GM19324 (cell line): ENCODE measurements around the gene TMEM141.
"Not testable (repeated sequence)": the region's sequence is repeated elsewhere in the genome, so short reads cannot be mapped to it uniquely, and the experiment has no call there.

Source experiments
- ATAC-seq: cut with Tn5 transposase; IDR thresholded peaks from one replicate; pipeline ENCODE4 v1.9.1; 2021; ENCODE audit warnings: mild to moderate bottlenecking, moderate library complexity; ENCODE audit not compliant: unreplicated experiment, low FRiP score

The TMEM141 gene

GRCh38 chr9:136754626-136755301 lies 36.4 kb upstream of the TMEM141 start:
- no peak for ATAC-seq

GRCh38 chr9:136755302-136756133 lies 35.6 kb upstream of the TMEM141 start:
- not testable (repeated sequence) for ATAC-seq

GRCh38 chr9:136756134-136756438 lies 35.1 kb upstream of the TMEM141 start:
- ATAC-seq = no peak

- ATAC-seq = no peak
These were observed 34.3 kb upstream of the TMEM141 start for GRCh38 chr9:136756836-136757235.

- no peak for ATAC-seq
These were observed 33.8 kb upstream of the TMEM141 start for GRCh38 chr9:136757328-136757727.

- ATAC-seq = no peak
These were observed 33.4 kb upstream of the TMEM141 start for GRCh38 chr9:136757751-136758140.

- ATAC-seq = no peak
These were observed 32.1 kb upstream of the TMEM141 start for GRCh38 chr9:136759001-136759400.

GRCh38 chr9:136759436-136760325 lies 31.5 kb upstream of the TMEM141 start:
- no peak for ATAC-seq

- ATAC-seq = no peak
These were observed 30.7 kb upstream of the TMEM141 start for GRCh38 chr9:136760424-136760823.

GRCh38 chr9:136760834-136761544 lies 30.2 kb upstream of the TMEM141 start:
- not testable (repeated sequence) for ATAC-seq

- ATAC-seq = no peak
These were observed 29.6 kb upstream of the TMEM141 start for GRCh38 chr9:136761545-136761981.

GRCh38 chr9:136762221-136762691 lies 28.9 kb upstream of the TMEM141 start:
- ATAC-seq = no peak

- ATAC-seq = no peak
These were observed 28.1 kb upstream of the TMEM141 start for GRCh38 chr9:136762915-136763648.

GRCh38 chr9:136763649-136764035 lies 27.5 kb upstream of the TMEM141 start:
- no peak for ATAC-seq

GRCh38 chr9:136764301-136764891 lies 26.7 kb upstream of the TMEM141 start, which contains the start of gene LCN15:
Gene LCN15 (minus strand): TSS chr9:136764518. CDS start chr9:136764488, 30 bp downstream.
- no peak for ATAC-seq

GRCh38 chr9:136765041-136765440 lies 26.1 kb upstream of the TMEM141 start:
- no peak for ATAC-seq

- peak; percentile 60 for ATAC-seq
These were observed 25.3 kb upstream of the TMEM141 start for GRCh38 chr9:136765745-136766409.

- not testable (repeated sequence) for ATAC-seq
These were observed 24.6 kb upstream of the TMEM141 start for GRCh38 chr9:136766410-136767120.
